ENCODE data around the gene SLC16A7.

Gene SLC16A7

GRCh38 chr12:59578254-59578653 is 17.6 kb upstream of the SLC16A7 start:
- DNase-seq (ENCODE audit: low read depth) = no peak
- in situ Hi-C loops (cut with HindIII; ENCODE audit: low sequenced_read_pairs) = no loop called here
- no peak for TF ChIP-seq CTCF (IDR thresholded peaks at IDR 0.05; ENCODE audit: low read depth, low read length, missing control alignments)
- no peak overlapping the region for H3K4me3 ChIP-seq (ENCODE audit: low read depth, low read length)

GRCh38 chr12:59579631-59580030 is 16.2 kb upstream of the SLC16A7 start:
- no peak for TF ChIP-seq CTCF (IDR thresholded peaks at IDR 0.05; ENCODE audit: low read depth, low read length, missing control alignments)
- in situ Hi-C loops (cut with HindIII; ENCODE audit: low sequenced_read_pairs) = no loop called here
- H3K4me3 ChIP-seq (ENCODE audit: low read depth, low read length) = no peak overlapping the region
- DNase-seq (ENCODE audit: low read depth) = no peak

GRCh38 chr12:59580050-59580449 is 15.8 kb upstream of the SLC16A7 start:
- H3K4me3 ChIP-seq (ENCODE audit: low read depth, low read length) = no peak overlapping the region
- DNase-seq (ENCODE audit: low read depth) = no peak
- in situ Hi-C loops (cut with HindIII; ENCODE audit: low sequenced_read_pairs) = no loop called here
- TF ChIP-seq CTCF (IDR thresholded peaks at IDR 0.05; ENCODE audit: low read depth, low read length, missing control alignments) = no peak

GRCh38 chr12:59583003-59583712 is 12.7 kb upstream of the SLC16A7 start:
- TF ChIP-seq CTCF (IDR thresholded peaks at IDR 0.05; ENCODE audit: low read depth, low read length, missing control alignments) = no peak
- in situ Hi-C loops (cut with HindIII; ENCODE audit: low sequenced_read_pairs) = no loop called here
- H3K4me3 ChIP-seq (ENCODE audit: low read depth, low read length) = no peak overlapping the region
- DNase-seq (ENCODE audit: low read depth) = no peak

GRCh38 chr12:59587710-59588109 is 8.1 kb upstream of the SLC16A7 start:
- DNase-seq (ENCODE audit: low read depth) = no peak
- in situ Hi-C loops (cut with HindIII; ENCODE audit: low sequenced_read_pairs) = no loop called here
- TF ChIP-seq CTCF (IDR thresholded peaks at IDR 0.05; ENCODE audit: low read depth, low read length, missing control alignments) = no peak
- no peak overlapping the region for H3K4me3 ChIP-seq (ENCODE audit: low read depth, low read length)

- H3K4me3 ChIP-seq (ENCODE audit: low read depth, low read length) = no peak overlapping the region
- in situ Hi-C loops (cut with HindIII; ENCODE audit: low sequenced_read_pairs) = no loop called here
- DNase-seq (ENCODE audit: low read depth) = no peak
- TF ChIP-seq CTCF (IDR thresholded peaks at IDR 0.05; ENCODE audit: low read depth, low read length, missing control alignments) = no peak
Observed at GRCh38 chr12:59593761-59594160, 2.1 kb upstream of the SLC16A7 start.
